HG02588 (cell line): ENCODE measurements around the gene OSBP2.

Experiments used
- ATAC-seq: cut with Tn5 transposase; IDR thresholded peaks from one replicate; pipeline ENCODE4 v1.9.1; 2021; ENCODE audit warnings: mild to moderate bottlenecking, moderate library complexity; ENCODE audit not compliant: unreplicated experiment

Gene OSBP2, protein sequence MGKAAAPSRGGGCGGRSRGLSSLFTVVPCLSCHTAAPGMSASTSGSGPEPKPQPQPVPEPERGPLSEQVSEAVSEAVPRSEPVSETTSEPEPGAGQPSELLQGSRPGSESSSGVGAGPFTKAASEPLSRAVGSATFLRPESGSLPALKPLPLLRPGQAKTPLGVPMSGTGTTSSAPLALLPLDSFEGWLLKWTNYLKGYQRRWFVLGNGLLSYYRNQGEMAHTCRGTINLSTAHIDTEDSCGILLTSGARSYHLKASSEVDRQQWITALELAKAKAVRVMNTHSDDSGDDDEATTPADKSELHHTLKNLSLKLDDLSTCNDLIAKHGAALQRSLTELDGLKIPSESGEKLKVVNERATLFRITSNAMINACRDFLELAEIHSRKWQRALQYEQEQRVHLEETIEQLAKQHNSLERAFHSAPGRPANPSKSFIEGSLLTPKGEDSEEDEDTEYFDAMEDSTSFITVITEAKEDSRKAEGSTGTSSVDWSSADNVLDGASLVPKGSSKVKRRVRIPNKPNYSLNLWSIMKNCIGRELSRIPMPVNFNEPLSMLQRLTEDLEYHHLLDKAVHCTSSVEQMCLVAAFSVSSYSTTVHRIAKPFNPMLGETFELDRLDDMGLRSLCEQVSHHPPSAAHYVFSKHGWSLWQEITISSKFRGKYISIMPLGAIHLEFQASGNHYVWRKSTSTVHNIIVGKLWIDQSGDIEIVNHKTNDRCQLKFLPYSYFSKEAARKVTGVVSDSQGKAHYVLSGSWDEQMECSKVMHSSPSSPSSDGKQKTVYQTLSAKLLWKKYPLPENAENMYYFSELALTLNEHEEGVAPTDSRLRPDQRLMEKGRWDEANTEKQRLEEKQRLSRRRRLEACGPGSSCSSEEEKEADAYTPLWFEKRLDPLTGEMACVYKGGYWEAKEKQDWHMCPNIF

DNA sequence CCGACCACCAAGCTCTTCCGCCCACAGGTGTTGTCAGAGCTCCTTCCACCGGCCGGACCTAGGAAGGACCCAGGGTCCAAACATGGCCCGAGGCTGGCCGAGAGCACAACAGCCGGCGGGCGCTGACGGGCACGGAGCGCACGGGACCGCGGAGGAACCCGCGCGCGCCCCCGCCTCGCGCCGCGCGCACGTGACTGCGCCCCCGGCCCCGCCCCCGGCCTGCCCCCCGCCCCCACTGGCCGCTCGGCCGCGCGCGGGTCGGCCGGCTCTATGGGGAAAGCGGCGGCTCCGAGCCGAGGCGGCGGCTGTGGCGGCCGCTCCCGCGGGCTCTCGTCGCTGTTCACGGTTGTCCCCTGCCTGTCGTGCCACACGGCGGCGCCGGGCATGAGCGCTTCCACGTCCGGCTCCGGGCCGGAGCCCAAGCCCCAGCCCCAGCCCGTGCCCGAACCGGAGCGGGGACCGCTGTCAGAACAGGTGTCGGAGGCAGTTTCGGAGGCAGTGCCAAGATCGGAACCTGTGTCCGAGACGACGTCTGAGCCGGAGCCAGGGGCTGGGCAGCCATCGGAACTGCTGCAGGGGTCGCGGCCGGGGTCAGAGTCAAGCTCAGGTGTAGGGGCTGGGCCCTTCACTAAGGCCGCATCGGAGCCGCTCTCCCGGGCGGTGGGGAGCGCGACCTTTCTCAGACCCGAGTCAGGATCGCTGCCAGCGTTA lies at the start of gene OSBP2:
TSS of gene OSBP2 (plus strand) at position 235 of the 711 bp plus-strand sequence. CDS start at position 271, 36 bp downstream.
- ATAC-seq = no peak

DNA sequence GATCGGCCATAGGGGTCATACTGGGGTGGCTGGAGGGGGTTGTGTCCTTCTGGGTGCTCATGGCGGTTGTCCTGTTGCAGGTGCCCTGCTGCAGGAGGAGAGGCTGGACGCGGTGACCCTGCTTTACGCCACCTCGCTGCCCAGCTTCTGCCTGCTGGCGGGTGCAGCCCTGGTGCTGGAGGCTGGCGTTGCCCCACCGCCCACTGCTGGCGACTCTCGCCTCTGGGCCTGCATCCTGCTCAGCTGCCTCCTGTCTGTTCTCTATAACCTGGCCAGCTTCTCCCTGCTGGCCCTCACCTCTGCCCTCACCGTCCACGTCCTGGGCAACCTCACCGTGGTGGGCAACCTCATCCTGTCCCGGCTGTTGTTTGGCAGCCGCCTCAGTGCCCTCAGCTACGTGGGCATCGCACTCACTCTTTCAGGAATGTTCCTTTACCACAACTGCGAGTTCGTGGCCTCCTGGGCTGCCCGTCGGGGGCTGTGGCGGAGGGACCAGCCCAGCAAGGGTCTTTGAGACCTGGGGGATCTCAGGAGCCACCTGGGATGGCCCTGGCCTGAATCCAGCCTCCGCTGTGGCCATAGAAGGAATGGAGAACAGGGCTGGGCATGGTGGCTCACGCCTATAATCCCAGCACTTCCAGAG lies 48.0 kb upstream of the OSBP2 start:
- no peak for ATAC-seq

DNA sequence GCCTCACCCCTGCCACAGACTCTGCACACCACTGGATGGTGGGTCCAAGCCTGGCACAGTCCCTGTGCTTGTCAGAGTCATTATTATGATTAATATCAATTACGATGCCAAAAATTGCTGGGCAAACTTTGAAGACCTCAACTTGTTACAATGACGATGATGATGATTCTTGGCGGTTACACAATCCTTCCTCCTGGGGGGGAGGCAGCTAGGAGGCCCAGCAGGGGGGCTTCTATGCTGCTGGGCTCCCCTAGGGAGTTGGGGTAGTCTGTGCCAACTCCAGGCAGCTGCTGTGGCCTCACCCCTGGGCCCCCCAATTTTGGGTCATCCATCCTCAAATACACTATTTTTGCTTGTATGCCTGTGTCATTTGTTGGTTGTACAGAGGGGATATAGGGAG lies 47.1 kb upstream of the OSBP2 start:
- no peak for ATAC-seq

DNA sequence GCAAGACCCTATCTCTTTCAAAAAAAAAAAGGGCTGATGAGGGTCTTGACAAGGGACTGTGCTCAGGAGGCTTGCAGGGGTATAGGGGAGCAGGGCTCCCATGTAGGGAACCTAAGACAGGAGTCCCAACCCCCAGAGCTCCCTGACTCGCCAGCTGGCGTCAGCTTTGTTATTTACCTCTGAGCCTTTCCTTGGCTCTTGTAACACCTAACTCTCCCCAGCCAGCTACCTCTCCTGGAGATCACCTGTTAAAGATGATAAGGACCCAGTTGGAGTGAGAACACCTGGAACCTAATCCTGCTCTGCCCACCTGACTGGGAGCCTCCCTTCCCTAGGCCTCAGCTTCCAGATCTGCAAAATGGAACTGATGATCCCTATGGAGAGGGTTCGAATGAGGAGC lies 45.8 kb upstream of the OSBP2 start:
- ATAC-seq = no peak

DNA sequence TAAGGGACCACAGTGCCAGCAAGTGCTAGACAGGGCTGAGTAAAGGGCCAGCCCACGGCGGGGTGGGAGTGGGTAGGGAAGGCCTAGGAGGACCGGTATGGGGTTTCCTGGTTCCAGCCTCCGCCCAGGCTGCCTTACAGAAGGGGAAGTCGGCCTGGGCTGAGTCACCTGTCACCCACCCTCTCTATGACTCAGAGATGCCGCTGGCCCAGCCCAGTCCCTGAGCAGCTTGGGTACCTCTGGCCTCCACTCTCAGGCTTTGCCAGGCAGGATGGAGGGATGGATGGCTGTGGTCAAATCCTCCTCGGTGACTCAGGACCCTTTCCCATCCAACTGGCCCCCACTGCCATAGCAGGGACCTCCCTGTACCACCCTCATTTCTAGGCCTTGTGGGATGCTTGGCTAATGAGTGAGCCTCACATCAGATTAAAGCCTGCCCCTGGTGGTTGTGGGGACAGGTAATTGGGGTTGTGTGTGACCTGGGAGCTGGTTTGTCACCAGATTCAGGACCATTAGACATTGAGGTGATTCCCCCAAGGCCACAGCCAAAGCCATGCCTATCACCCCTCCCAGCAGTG lies 45.2 kb upstream of the OSBP2 start:
- ATAC-seq = no peak

DNA sequence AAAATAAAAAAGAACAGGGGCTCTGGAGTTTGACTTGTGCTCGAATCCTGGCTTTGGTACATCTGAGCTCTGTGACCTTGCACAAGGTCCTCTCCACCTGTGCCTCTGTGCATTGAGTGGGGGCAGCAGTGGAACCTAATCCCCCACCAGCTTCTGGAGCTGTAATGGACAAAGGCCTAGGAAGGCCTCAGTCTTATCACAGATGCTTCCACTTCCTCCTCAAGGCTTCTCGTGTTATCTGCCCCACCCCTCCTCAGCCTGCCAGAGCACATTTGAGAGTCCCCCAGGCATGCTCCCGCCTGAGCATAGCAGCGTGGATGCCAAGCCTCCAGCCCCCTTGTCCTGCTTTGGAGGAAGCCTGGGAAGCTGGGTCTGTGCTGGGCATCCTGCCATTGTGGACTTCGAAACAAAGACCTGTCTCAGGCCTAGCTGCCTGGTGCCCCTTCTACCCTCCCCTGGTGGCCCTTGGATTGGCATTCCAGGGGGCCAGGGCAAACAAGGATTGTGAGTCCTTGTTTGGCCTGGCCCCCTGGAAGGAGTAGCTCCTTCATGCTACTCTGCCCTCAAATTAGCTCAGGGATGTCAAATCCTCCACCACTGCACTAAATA lies 44.1 kb upstream of the OSBP2 start:
- ATAC-seq = no peak

DNA sequence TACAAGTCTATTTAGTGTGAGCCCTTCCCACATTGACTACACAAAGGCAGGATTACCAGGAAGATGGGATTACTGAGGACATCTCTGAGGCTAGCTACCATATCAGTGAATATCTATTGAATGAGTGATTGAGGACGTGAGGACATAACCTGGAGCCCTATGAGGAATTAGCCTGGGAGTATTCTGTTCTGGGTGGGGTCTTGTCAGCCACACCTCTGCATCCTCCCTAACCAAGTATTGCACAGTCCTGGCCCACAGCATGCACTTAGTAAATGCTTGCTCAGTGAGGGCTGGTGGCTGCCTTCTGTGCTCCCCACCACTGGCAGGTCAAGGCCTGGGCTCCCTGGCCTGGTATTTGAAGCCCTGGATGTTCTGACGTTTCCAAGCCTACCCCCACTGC lies 41.8 kb upstream of the OSBP2 start:
- ATAC-seq = no peak

DNA sequence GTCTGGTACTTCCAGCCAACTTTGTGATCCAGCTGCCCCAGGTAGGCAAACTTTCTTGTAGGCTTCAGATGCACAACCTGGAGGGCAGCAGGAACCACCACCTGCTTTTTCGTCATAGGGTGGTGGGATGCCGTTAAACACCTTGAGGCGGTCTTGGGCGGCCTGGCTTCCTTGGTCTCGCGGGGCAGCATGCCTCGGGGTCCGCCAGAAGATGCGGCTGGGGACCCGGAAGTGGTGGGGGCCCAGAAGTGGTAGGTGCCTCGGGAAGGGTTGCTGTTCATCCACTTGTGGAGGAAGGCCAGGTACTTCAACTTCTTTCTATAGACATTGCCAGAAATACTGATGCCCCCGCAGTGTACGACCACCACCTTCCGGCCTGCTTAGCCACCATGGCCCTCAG lies 40.3 kb upstream of the OSBP2 start:
- no peak for ATAC-seq

DNA sequence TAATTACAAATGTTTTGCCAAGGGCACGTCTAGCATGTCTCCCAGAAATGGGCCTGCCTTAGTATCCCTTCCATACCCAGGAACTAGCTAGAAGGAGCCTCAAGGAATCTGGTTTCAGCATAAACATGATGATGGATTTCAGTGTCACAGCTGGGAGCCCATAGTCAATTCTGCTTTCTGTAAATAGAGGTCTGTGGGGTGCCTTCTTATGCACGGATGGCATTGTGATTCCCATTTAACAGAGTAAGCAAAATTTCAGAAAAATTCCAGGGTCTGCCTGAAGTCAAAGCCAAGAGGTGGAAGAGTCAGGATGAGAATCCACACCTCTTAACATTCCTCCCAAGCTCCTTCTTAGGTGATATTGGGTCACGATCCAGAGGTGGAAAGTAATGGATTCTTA lies 39.1 kb upstream of the OSBP2 start:
- ATAC-seq = no peak

DNA sequence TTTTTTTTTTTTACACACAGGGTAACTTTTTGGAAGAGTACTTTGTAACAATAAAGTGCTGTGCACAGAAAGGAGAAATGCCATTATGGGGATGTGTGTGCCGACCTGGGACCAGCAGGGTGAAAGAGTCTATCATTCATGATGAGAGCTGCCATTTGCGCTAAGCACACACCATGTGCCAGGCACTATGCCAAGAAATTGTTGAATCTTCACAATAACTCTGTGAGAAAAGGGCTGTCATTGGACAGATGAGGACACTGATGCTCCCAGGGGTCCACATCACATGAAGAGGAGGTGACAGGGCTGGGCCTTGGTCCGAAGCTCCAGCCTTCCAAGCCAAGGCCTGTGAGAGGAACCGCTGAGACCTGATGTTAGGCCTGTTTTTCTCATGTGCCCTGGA lies 32.6 kb upstream of the OSBP2 start:
- ATAC-seq = no peak

DNA sequence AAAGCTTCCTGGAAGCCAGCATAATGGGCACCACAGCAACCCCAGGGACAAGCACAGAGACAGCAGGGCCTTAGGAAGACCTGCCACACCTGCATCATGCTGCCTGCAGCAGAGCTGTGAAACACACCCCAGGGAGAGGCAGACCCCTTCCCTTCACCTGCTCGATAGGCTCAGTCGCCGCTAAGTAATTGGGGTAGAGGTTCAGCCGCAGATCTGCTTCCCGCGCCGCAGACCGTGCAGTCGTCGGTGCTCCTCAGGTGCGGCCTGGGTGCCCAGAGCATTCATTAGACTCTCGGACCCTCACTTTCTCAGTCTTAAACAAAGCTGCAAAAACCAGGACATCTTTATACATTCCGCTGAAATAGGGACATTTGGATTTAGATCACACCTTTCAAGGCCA lies 29.9 kb upstream of the OSBP2 start:
- ATAC-seq = no peak

DNA sequence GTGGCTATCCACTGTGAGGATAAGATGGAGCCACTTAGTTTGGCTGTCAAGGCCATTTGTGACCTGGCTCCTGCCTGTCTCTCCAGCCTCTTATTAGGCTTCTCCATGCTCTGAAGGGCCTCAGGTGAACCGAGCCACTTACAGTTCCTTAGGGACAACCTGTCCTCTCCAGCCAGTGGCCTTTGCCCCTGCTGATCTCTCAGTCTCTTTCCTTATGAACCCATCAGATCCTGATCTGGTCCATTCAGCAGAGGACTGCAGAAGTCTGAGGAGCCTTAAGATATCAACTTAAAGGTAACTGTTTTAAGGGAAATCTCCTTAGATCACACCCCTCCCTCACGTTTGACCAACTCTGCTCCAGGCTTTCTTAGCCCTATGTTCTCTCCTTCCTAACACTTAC lies 29.4 kb upstream of the OSBP2 start:
- no peak for ATAC-seq

DNA sequence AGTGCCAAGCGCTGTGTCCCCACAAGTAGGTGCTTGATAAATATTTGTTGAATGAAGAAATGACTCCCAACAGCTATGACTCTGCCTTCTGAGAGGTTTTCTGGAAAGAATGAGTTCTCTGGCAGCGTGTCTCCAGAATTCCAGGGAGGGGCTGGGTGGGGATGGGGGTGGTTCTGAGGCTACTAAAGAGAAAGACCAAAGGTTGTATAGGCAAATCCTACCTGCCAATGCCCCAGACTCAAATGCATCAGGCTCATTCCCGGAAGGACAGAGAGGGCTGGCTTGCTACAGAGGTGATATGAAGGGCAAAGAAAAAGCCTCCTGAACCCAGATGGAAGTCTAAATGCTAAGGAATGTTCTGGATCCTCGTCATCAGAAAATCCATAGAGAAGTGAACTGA lies 28.9 kb upstream of the OSBP2 start:
- ATAC-seq = no peak

DNA sequence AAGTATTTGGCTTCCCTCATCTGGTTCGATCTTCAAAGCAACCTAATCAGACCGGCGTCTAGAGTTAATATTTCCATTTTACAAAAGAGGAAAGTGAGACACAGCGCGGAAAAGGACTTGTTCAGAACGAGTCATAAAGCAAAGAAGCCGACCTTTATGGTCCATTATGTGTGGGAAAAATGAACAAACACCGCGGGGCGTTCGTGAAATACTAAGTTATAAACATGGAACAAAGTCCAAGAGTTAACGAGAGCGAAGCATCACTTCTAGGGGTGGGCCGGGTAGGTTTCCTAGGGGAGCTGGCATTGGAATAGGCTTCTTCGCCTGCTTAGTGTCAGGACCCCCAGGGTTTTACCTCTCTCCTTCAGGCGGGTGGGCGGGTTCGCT lies 27.6 kb upstream of the OSBP2 start:
- ATAC-seq = no peak

DNA sequence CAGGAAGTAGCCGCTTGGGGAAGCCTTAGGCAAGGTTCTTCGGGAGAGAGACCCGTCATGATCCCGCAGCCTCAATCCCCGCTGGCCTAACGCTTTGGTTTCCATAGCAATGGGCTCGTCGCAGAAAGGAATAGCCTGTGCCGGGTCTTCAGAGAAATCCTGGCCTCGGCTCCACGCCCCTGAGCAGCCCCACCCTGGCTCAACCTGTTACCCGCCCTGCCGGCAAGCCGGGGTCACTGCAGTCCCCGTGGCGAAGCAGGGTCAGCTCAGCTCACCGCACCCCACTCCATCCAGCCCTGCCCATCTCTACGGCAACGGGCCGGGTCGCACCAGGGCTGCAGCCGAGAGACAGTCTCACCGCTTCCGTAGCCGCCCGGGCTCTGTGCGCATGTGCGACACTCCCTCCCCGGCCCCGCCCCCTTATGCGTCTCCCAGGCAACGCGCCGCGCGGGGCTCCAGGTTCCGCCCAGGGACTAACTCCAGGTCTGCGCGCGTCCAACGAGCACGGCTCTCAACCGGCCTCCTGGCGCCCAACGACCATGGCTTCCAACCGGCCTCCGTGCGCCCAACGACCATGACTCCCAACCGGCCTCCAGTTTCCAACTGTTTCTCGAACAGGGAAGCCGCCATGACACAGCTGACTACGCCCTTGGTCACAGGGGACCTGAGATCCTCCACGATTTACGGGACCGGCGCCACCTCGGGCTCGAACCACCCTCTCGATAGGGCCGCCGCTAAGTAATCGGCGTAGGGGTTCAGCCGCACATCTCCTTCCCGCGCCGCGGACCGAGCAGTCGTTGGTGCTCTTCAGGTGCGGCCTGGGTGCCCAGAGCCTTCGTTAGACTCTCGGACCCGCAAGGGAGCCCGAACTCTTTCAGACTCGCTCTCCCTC lies 26.9 kb upstream of the OSBP2 start, which contains the start of gene DUSP18:
TSS of gene DUSP18 (minus strand) at position 382 of the 892 bp plus-strand sequence. CDS start 3,872 bp downstream, outside the sequence.
- ATAC-seq = peak; percentile 92

DNA sequence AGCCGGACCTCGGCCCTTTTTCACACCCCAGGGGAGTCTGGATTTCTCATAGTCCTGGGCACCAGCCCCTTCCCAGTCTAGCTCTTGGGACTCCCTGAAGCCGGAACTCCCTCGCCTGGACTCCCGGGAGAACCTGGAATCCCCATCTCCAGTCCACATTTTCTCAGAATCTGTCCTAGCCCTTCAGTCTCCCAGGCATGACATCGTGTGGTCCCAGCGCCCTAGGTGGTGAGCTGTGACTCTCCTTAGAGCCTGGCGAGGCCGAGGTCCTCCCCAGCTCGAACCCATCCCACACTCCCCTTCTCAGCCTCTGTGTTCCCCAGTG lies 26.3 kb upstream of the OSBP2 start:
- no peak for ATAC-seq

DNA sequence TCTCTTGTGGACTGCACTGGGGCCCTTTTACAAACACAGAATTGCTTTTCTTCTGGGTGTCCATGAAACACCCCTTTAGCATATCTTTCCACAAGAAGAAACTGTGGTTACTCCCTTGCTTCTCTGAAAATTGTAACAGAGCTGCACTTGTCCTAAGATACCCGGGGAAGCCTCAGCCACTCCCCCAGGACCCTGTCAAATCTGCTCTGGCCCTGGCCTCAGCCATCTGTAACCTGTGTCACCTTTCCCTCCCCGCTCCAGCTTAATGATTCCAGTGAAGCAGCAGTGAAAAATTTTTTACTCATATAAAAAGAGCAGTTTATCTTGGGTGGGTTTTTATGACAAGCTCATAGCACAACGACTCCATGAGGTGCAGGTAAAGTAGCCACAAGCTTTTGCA lies 23.6 kb upstream of the OSBP2 start:
- no peak for ATAC-seq

DNA sequence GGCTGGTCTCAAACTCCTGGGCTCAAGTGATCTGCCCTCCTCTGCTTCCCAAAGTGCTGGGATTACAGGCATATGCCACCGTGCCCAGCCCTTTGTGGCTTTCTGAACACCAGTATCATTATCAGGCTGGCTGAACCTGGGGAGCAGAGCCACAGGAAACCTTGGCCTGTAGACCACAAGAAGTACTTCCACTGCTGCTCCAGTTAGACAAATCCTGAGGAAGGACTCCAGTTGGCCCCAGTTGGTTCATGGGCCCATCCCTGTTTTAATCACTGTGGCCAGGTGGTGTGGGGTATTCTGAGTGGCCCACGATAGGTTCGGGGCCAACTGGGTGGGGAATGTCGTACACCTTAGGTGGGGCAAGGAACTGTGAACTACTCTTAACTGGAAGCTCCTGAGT lies 21.5 kb upstream of the OSBP2 start:
- no peak for ATAC-seq

DNA sequence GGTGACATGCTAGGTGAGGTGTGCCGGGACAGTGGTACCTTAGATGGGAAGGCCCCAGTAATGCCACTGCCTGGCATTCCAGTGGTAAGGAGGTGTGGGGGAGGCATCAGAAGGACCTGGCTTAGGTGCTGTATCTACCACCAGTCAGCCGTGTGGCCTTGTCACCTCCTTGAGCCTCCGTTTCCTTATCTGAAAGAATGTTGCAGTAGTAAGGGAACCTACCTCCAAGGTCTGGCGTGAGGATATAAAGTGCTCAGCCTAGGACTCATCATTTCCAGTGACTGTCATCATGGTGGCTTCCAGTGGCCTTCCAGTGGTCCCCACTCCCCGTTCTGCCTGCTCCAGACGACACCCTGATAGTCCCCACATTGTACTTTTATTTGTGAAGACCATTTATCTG lies 20.2 kb upstream of the OSBP2 start:
- no peak for ATAC-seq
